MM.1S (cell line): Measurements from ENCODE around the gene ANKRD31.
"Not testable (repeated sequence)": the region's sequence is repeated elsewhere in the genome, so short reads cannot be mapped to it uniquely, and the experiment has no call there.

ENCODE experiments used
- DNase-seq: peaks from one replicate; pipeline ENCODE4 v3.0.0-alpha.2; 2015
- H2AFZ ChIP-seq: fragments of 300-600 bp; sonication (generic); 2 replicates; pipeline ENCODE4 v1.6.0; 2016; ENCODE audit warnings: antibody characterized with exemption, low read length
- H3F3A ChIP-seq: fragments of 300-600 bp; sonication (generic); 2 replicates; pipeline ENCODE4 v1.6.1; 2016; ENCODE audit warnings: mild to moderate bottlenecking, antibody characterized with exemption, low read length, moderate library complexity, mixed read lengths; ENCODE audit not compliant: insufficient read depth
- H3K27ac ChIP-seq: fragments of 300-600 bp; sonication (generic); 2 replicates; pipeline ENCODE4 v1.5.1; 2016; ENCODE audit warnings: mild to moderate bottlenecking, low read length
- H3K27me3 ChIP-seq: fragments of 300-600 bp; sonication (generic); replicated peaks from 2 replicates; pipeline ENCODE4 v1.6.0; 2016; ENCODE audit warnings: low read length; ENCODE audit not compliant: insufficient read depth
- H3K36me3 ChIP-seq: fragments of 300-600 bp; sonication (generic); replicated peaks from 2 replicates; pipeline ENCODE4 v1.6.1; 2016; ENCODE audit warnings: mild to moderate bottlenecking, low read length, mixed read lengths; ENCODE audit not compliant: insufficient read depth
- H3K4me1 ChIP-seq: fragments of 300-600 bp; sonication (generic); 2 replicates; pipeline ENCODE4 v1.6.1; 2016; ENCODE audit warnings: low read length, mixed read lengths
- H3K4me2 ChIP-seq: fragments of 300-600 bp; sonication (generic); 2 replicates; pipeline ENCODE4 v1.6.0; 2016; ENCODE audit warnings: low read depth, low read length
- H3K4me3 ChIP-seq: fragments of 300-600 bp; sonication (generic); 2 replicates; pipeline ENCODE4 v1.5.1; 2016; ENCODE audit warnings: low read length, mixed read lengths
- H3K79me2 ChIP-seq: fragments of 300-600 bp; sonication (generic); 2 replicates; pipeline ENCODE4 v1.6.1; 2016; ENCODE audit warnings: mixed run types, low read length, mixed read lengths
- H3K9ac ChIP-seq: fragments of 300-600 bp; sonication (generic); 2 replicates; pipeline ENCODE4 v1.6.1; 2016; ENCODE audit warnings: low read length, mixed read lengths
- H3K9me2 ChIP-seq: fragments of 300-600 bp; sonication (generic); replicated peaks from 2 replicates; pipeline ENCODE4 v1.6.1; 2016; ENCODE audit warnings: mild to moderate bottlenecking, low read length, mixed read lengths; ENCODE audit not compliant: insufficient read depth
- H3K9me3 ChIP-seq: fragments of 300-600 bp; sonication (generic); replicated peaks from 2 replicates; pipeline ENCODE4 v1.6.1; 2016; ENCODE audit warnings: mild to moderate bottlenecking, low read length, mixed read lengths; ENCODE audit not compliant: insufficient read depth
- H4K20me1 ChIP-seq: fragments of 300-600 bp; sonication (generic); 2 replicates; pipeline ENCODE4 v1.6.1; 2016; ENCODE audit warnings: mild to moderate bottlenecking, low read length, moderate library complexity, mixed read lengths; ENCODE audit not compliant: insufficient read depth
- EZH2 ChIP-seq: fragments of 300-600 bp; sonication (generic); optimal IDR thresholded peaks from 2 replicates; pipeline ENCODE3; 2017; ENCODE audit warnings: low read depth, mild to moderate bottlenecking, antibody characterized with exemption, low read length, mixed read lengths
- EZH2phosphoT487 ChIP-seq: fragments of 300-600 bp; sonication (generic); IDR thresholded peaks from 2 replicates; pipeline ENCODE4 v1.6.1; 2018; ENCODE audit warnings: antibody characterized with exemption, low read length
- TF ChIP-seq, protein P1 (sequence below): fragments of 300-600 bp; sonication (generic); IDR thresholded peaks from 2 replicates; pipeline ENCODE4 v1.5.1; 2016; ENCODE audit warnings: antibody characterized with exemption, low read length, mixed read lengths

ANKRD31 gene

GRCh38 chr5:75116856-75117255 lies 119.8 kb downstream of the ANKRD31 start:
- H3K4me3 ChIP-seq, result no peak overlapping the region
- H3K4me2 ChIP-seq, result no peak overlapping the region

GRCh38 chr5:75114311-75114710 lies 122.4 kb downstream of the ANKRD31 start:
- H3K4me3 ChIP-seq, H2AFZ ChIP-seq, H3K36me3 ChIP-seq, H3K9me2 ChIP-seq, H3K27me3 ChIP-seq, H3K9me3 ChIP-seq, H4K20me1 ChIP-seq, H3K9ac ChIP-seq, H3K4me1 ChIP-seq, H3K4me2 ChIP-seq, H3K79me2 ChIP-seq, H3K27ac ChIP-seq, H3F3A ChIP-seq: not testable (repeated sequence)
- DNase-seq, result peak; percentile 9

More at GRCh38 chr5:75116856-75117255, 119.8 kb downstream of the ANKRD31 start:
- DNase-seq, result no peak
- no peak overlapping the region for H2AFZ ChIP-seq
- H3K27me3 ChIP-seq, result no peaks in the 10 kb centered on the region
- no peaks in the 10 kb centered on the region for H3K9me2 ChIP-seq
- no peaks in the 10 kb centered on the region for H4K20me1 ChIP-seq
- H3K4me1 ChIP-seq, result no peaks in the 10 kb centered on the region
- no peak overlapping the region for H3K27ac ChIP-seq
- H3K9me3 ChIP-seq, result no peaks in the 10 kb centered on the region
- H3K36me3 ChIP-seq, result no peaks in the 10 kb centered on the region
- H3K9ac ChIP-seq, result no peak overlapping the region
- H3K79me2 ChIP-seq, result no peaks in the 10 kb centered on the region
- TF ChIP-seq EZH2 (no peak), EZH2phosphoT487 (no peak)
- TF ChIP-seq, protein P1, sequence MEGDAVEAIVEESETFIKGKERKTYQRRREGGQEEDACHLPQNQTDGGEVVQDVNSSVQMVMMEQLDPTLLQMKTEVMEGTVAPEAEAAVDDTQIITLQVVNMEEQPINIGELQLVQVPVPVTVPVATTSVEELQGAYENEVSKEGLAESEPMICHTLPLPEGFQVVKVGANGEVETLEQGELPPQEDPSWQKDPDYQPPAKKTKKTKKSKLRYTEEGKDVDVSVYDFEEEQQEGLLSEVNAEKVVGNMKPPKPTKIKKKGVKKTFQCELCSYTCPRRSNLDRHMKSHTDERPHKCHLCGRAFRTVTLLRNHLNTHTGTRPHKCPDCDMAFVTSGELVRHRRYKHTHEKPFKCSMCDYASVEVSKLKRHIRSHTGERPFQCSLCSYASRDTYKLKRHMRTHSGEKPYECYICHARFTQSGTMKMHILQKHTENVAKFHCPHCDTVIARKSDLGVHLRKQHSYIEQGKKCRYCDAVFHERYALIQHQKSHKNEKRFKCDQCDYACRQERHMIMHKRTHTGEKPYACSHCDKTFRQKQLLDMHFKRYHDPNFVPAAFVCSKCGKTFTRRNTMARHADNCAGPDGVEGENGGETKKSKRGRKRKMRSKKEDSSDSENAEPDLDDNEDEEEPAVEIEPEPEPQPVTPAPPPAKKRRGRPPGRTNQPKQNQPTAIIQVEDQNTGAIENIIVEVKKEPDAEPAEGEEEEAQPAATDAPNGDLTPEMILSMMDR, result no peak
- no peaks in the 10 kb centered on the region for H3F3A ChIP-seq

- H3K9me3 ChIP-seq, result no peaks in the 10 kb centered on the region
- no peaks in the 10 kb centered on the region for H3K4me1 ChIP-seq
- H3F3A ChIP-seq, result no peaks in the 10 kb centered on the region
- H3K9me2 ChIP-seq, result no peaks in the 10 kb centered on the region
- H3K27ac ChIP-seq, result no peak overlapping the region
- no peaks in the 10 kb centered on the region for H3K79me2 ChIP-seq
- H3K9ac ChIP-seq, result no peak overlapping the region
- DNase-seq, result no peak
- H3K4me2 ChIP-seq, result no peak overlapping the region
- H4K20me1 ChIP-seq, result no peaks in the 10 kb centered on the region
- no peak overlapping the region for H2AFZ ChIP-seq
- H3K27me3 ChIP-seq, result no peaks in the 10 kb centered on the region
- H3K4me3 ChIP-seq, result no peak overlapping the region
- TF ChIP-seq EZH2phosphoT487 (no peak), EZH2 (no peak)
- TF ChIP-seq, protein P1, result no peak
- no peaks in the 10 kb centered on the region for H3K36me3 ChIP-seq
Measured at GRCh38 chr5:75113354-75114113, 123.1 kb downstream of the ANKRD31 start.

GRCh38 chr5:75108931-75109596 lies 127.6 kb downstream of the ANKRD31 start:
- no peak for DNase-seq
- Histone ChIP-seq H3K4me3 (no peak overlapping the region), H3K79me2 (no peaks in the 10 kb centered on the region), H3K9me2 (no peaks in the 10 kb centered on the region), H3K36me3 (no peaks in the 10 kb centered on the region), H3F3A (no peaks in the 10 kb centered on the region), H4K20me1 (no peaks in the 10 kb centered on the region), H3K9me3 (no peaks in the 10 kb centered on the region), H3K27ac (no peak overlapping the region), H3K27me3 (no peaks in the 10 kb centered on the region), H2AFZ (no peak overlapping the region), H3K4me1 (no peaks in the 10 kb centered on the region), H3K4me2 (no peak overlapping the region), H3K9ac (no peak overlapping the region)
- TF ChIP-seq, protein P1, result no peak
- no peak for TF ChIP-seq EZH2phosphoT487
- TF ChIP-seq EZH2, result no peak
